HCT116 (cell line): Measurements from ENCODE around the gene CLPTM1L. TPM values are rescaled to one million over a fixed set of nuclear protein-coding genes. Genes with fewer than 3 reads are reported as not detected.

Experiments
- ATAC-seq: fragments of 200-7000 bp; cut with Tn5 transposase; 2 replicates; pipeline ENCODE4 v1.9.1; 2020; ENCODE audit warnings: mild to moderate bottlenecking, moderate library complexity
- BruUV-seq: library from RNA; stranded (reverse); fragments of 400-500 nt; replicated peaks from 2 replicates; lab custom pipeline; 2021; lab: Mats Ljungman, UMichigan
- CTCF ChIA-PET: fragments of 300-600 bp; sonication (Branson Sonifier 250); formaldehyde crosslinking; loops from one replicate; lab custom pipeline; 2021; ENCODE audit warnings: antibody characterized with exemption; lab: Charles Lee
- POLR2A ChIA-PET: fragments of 300-600, 350-600 bp; sonication (Branson Sonifier 250); formaldehyde crosslinking; loops from one replicate; lab custom pipeline; 2021; ENCODE audit warnings: antibody characterized with exemption; lab: Charles Lee
- RAD21 ChIA-PET, 2 experiments: fragments of 300-600 bp; sonication (Branson Sonifier 250); formaldehyde crosslinking; loops; one replicate each; lab custom pipeline; 2023; ENCODE audit warnings: low total read pairs in 2 of 2; ENCODE audit not compliant: uncharacterized antibody in 2 of 2, unreplicated experiment in 2 of 2, low non-redundant PET in 1 of 2; lab: Charles Lee
- DNase-seq: peaks from one replicate; pipeline ENCODE4 v3.0.0-alpha.2; 2010; ENCODE audit warnings: low read depth, low spot score
- H2AFZ ChIP-seq: fragments of 200-600 bp; shearing (Covaris generic), sonication (generic); 2 replicates; pipeline ENCODE4 v1.6.1; 2017; ENCODE audit warnings: low read depth, mixed run types, mixed read lengths, antibody characterized with exemption, low read length; ENCODE audit not compliant: poor library complexity, severe bottlenecking
- H3K27ac ChIP-seq: 2 replicates; pipeline ENCODE4 v1.5.1; 2012; ENCODE audit warnings: low read depth, low read length
- H3K27me3 ChIP-seq: fragments of 200-600 bp; sonication (generic); 2 replicates; pipeline ENCODE4 v1.6.1; 2016; ENCODE audit warnings: mixed run types, low read length, mixed read lengths; ENCODE audit not compliant: insufficient read depth
- H3K36me3 ChIP-seq, 2 experiments: fragments of 200-500 bp in 1 of 2; fragments of 200-600 bp in 1 of 2; sonication (Bioruptor generic) in 1 of 2; sonication (generic) in 1 of 2; 2 replicates each; pipeline versions ENCODE4 v1.5.1 to v1.6.1; 2014 to 2016; ENCODE audit warnings: low read length in 2 of 2, inconsistent platforms in 1 of 2, mixed read lengths in 1 of 2, mixed run types in 1 of 2; ENCODE audit not compliant: insufficient read depth in 2 of 2, control insufficient read depth in 1 of 2
- H3K4me1 ChIP-seq, 2 experiments: fragments of 200-600 bp in 1 of 2; sonication (generic) in 1 of 2; 2 replicates each; pipeline versions ENCODE4 v1.5.1 to v1.6.1; 2012 to 2017; ENCODE audit warnings: low read length in 2 of 2, inconsistent platforms in 1 of 2, mild to moderate bottlenecking in 1 of 2, mixed read lengths in 1 of 2, mixed run types in 1 of 2, moderate library complexity in 1 of 2; ENCODE audit not compliant: insufficient read depth in 2 of 2, control insufficient read depth in 1 of 2
- H3K4me2 ChIP-seq: fragments of 200-600 bp; sonication (generic); 2 replicates; pipeline ENCODE4 v1.6.1; 2017; ENCODE audit warnings: mixed run types, low read length, mixed read lengths
- H3K4me3 ChIP-seq, 2 experiments: fragments of 200-600 bp in 1 of 2; sonication (generic) in 1 of 2; replicated peaks in 1 of 2; 2 replicates each; pipeline ENCODE4 v1.5.1; 2011 to 2016; ENCODE audit warnings: low read length in 2 of 2, control low read depth in 1 of 2, low read depth in 1 of 2, mild to moderate bottlenecking in 1 of 2, mixed read lengths in 1 of 2, mixed run types in 1 of 2
- H3K79me2 ChIP-seq: fragments of 200-600 bp; sonication (generic); 2 replicates; pipeline ENCODE4 v1.6.1; 2017; ENCODE audit warnings: mild to moderate bottlenecking, mixed run types, low read length, moderate library complexity, mixed read lengths; ENCODE audit not compliant: insufficient read depth
- H3K9ac ChIP-seq: fragments of 200-600 bp; sonication (generic); 2 replicates; pipeline ENCODE4 v1.6.1; 2016; ENCODE audit warnings: low read length, mixed read lengths
- H3K9me2 ChIP-seq: fragments of 200-600 bp; sonication (generic), shearing (Covaris generic); 2 replicates; pipeline ENCODE4 v1.6.1; 2017; ENCODE audit warnings: mixed run types, mild to moderate bottlenecking, moderate library complexity; ENCODE audit not compliant: insufficient read depth
- H3K9me3 ChIP-seq, 2 experiments: fragments of 200-500 bp in 1 of 2; fragments of 200-600 bp in 1 of 2; sonication (Bioruptor generic) in 1 of 2; sonication (generic) in 1 of 2; 2 replicates each; pipeline ENCODE4 v1.6.1; 2014 to 2017; ENCODE audit warnings: low read length in 2 of 2, mixed read lengths in 2 of 2, inconsistent platforms in 1 of 2, low read depth in 1 of 2, mild to moderate bottlenecking in 1 of 2, mixed run types in 1 of 2, moderate library complexity in 1 of 2; ENCODE audit not compliant: control insufficient read depth in 1 of 2, insufficient read depth in 1 of 2
- H4K20me1 ChIP-seq: fragments of 200-600 bp; sonication (generic), shearing (Covaris generic); 2 replicates; pipeline ENCODE4 v1.6.1; 2017; ENCODE audit warnings: mixed run types, mild to moderate bottlenecking, moderate library complexity; ENCODE audit not compliant: insufficient read depth
- ATF3 ChIP-seq: IDR thresholded peaks from 2 replicates; pipeline ENCODE4 v1.6.1; 2012
- CEBPB ChIP-seq: IDR thresholded peaks from 2 replicates; pipeline ENCODE4 v1.6.1; 2012; ENCODE audit warnings: low read depth
- MAX ChIP-seq: IDR thresholded peaks from 2 replicates; pipeline ENCODE4 v1.6.1; 2012
- RAD21 ChIP-seq: IDR thresholded peaks from 2 replicates; pipeline ENCODE4 v1.6.1; 2012; ENCODE audit warnings: low read depth, mild to moderate bottlenecking
- REST ChIP-seq: IDR thresholded peaks from 2 replicates; pipeline ENCODE4 v1.6.1; 2012; ENCODE audit warnings: low read depth
- YY1 ChIP-seq: IDR thresholded peaks from 2 replicates; pipeline ENCODE4 v1.6.1; 2011; ENCODE audit warnings: low read length, low read depth, moderate library complexity, mild to moderate bottlenecking; ENCODE audit not compliant: insufficient replicate concordance; ENCODE audit errors: extremely low read depth
- intact Hi-C: fragments of 100-400 bp; cut with micrococcal nuclease; formaldehyde crosslinking; loops from 2 replicates; pipeline ENCODE4 v1.10.0; 2022
- total RNA-seq: library from RNA; stranded (reverse); gene quantifications from one replicate; pipeline ENCODE4 v1.2.1, GENCODE V29; 2021; ENCODE audit not compliant: unreplicated experiment
- TF ChIP-seq, protein P1 (sequence below): IDR thresholded peaks from 2 replicates; pipeline ENCODE4 v1.6.1; 2011; ENCODE audit warnings: mild to moderate bottlenecking, low read length, moderate library complexity; ENCODE audit not compliant: insufficient replicate concordance; ENCODE audit errors: extremely low read depth

CLPTM1L gene
- total RNA-seq, 1 experiment from 2014 or later, result 98.4 TPM

- RAD21 ChIA-PET, result no interaction called here
- H3K79me2 ChIP-seq, result no peaks in the 10 kb centered on the region
- 0 out of 2 replicates have a peak, but pooled peaks cover 3% of the 10 kb centered on the region for H4K20me1 ChIP-seq
- DNase-seq (no peak), ATAC-seq (no peak)
- H3K9me2 ChIP-seq, result no peaks in the 10 kb centered on the region
- intact Hi-C loops, result no loop called here
- CTCF ChIA-PET, result no interaction called here
- H3K27ac ChIP-seq, result no peak overlapping the region
- BruUV-seq, result no TSS peak
- H3K9ac ChIP-seq, result no peak overlapping the region
- no peak overlapping the region for H3K4me2 ChIP-seq
- no peak overlapping the region for H2AFZ ChIP-seq
- H3K9me3 ChIP-seq, result no peaks in the 10 kb centered on the region
- peaks cover 32% of the 10 kb centered on the region; the same call in 1 of the 2 replicates for H3K27me3 ChIP-seq
- POLR2A ChIA-PET, result no interaction called here
- H3K4me1 ChIP-seq, result no peaks in the 10 kb centered on the region
- H3K36me3 ChIP-seq, result no peaks in the 10 kb centered on the region
- no peak overlapping the region for H3K4me3 ChIP-seq
- TF ChIP-seq MAX (no peak), YY1 (no peak), ATF3 (no peak), RAD21 (no peak), CEBPB (no peak), REST (no peak)
- TF ChIP-seq, protein P1, sequence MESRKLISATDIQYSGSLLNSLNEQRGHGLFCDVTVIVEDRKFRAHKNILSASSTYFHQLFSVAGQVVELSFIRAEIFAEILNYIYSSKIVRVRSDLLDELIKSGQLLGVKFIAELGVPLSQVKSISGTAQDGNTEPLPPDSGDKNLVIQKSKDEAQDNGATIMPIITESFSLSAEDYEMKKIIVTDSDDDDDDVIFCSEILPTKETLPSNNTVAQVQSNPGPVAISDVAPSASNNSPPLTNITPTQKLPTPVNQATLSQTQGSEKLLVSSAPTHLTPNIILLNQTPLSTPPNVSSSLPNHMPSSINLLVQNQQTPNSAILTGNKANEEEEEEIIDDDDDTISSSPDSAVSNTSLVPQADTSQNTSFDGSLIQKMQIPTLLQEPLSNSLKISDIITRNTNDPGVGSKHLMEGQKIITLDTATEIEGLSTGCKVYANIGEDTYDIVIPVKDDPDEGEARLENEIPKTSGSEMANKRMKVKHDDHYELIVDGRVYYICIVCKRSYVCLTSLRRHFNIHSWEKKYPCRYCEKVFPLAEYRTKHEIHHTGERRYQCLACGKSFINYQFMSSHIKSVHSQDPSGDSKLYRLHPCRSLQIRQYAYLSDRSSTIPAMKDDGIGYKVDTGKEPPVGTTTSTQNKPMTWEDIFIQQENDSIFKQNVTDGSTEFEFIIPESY, result no peak
- TF ChIP-seq, all 23 proteins: peak for 0
Observed at GRCh38 chr5:1368756-1369155, 23.9 kb upstream of the CLPTM1L start.
